Caco-2 (cell line): ENCODE data around the gene CFAP52. TPM values are rescaled to one million over a fixed set of nuclear protein-coding genes. Genes with fewer than 3 reads are reported as not detected.

Source experiments
- BruUV-seq: library from RNA; stranded (reverse); fragments of 400-500 nt; replicated peaks from 2 replicates; lab custom pipeline; 2021; lab: Mats Ljungman, UMichigan
- CTCF ChIA-PET: fragments of 300-600 bp; sonication (Branson Sonifier 250); formaldehyde crosslinking; loops from one replicate; lab custom pipeline; 2022; ENCODE audit warnings: antibody characterized with exemption; lab: Charles Lee
- POLR2A ChIA-PET: fragments of 300-600 bp; sonication (Branson Sonifier 250); formaldehyde crosslinking; loops from one replicate; lab custom pipeline; 2022; ENCODE audit warnings: antibody characterized with exemption; lab: Charles Lee
- DNase-seq, 2 experiments: peaks; one replicate each; pipeline versions ENCODE4 v3.0.0 to v3.0.0-alpha.2; 2020 to 2022
- H3K27me3 ChIP-seq: replicated peaks from 2 replicates; pipeline ENCODE4 v1.6.0; 2011; ENCODE audit warnings: low read length; ENCODE audit not compliant: control insufficient read depth, insufficient read depth
- H3K36me3 ChIP-seq: 2 replicates; pipeline ENCODE4 v1.5.1; 2011; ENCODE audit warnings: low read length; ENCODE audit not compliant: control insufficient read depth, insufficient read depth
- H3K4me1 ChIP-seq: fragments of 250-450 bp; sonication (Bioruptor Pico); 2 replicates; pipeline ENCODE4 v1.5.1; 2020; ENCODE audit warnings: mild to moderate bottlenecking
- H3K4me3 ChIP-seq: 2 replicates; pipeline ENCODE4 v1.5.1; 2011; ENCODE audit warnings: low read depth, mild to moderate bottlenecking, control low read depth, low read length
- H3K9me3 ChIP-seq: fragments of 250-450 bp; sonication (Bioruptor Pico); 2 replicates; pipeline ENCODE4 v1.5.1; 2020; ENCODE audit warnings: mild to moderate bottlenecking, moderate library complexity
- H3K27ac Mint-ChIP-seq: one replicate; pipeline ENCODE4 v1.8.0; 2022; ENCODE audit warnings: mixed read lengths; ENCODE audit not compliant: unreplicated experiment
- H3K27me3 Mint-ChIP-seq: one replicate; pipeline ENCODE4 v1.8.0; 2022; ENCODE audit warnings: mixed read lengths; ENCODE audit not compliant: insufficient read depth, unreplicated experiment
- H3K36me3 Mint-ChIP-seq: one replicate; pipeline ENCODE4 v1.8.0; 2022; ENCODE audit warnings: mild to moderate bottlenecking, mixed read lengths; ENCODE audit not compliant: insufficient read depth, unreplicated experiment
- H3K4me1 Mint-ChIP-seq: one replicate; pipeline ENCODE4 v1.8.0; 2022; ENCODE audit warnings: low read depth, mixed read lengths; ENCODE audit not compliant: unreplicated experiment
- H3K4me3 Mint-ChIP-seq: one replicate; pipeline ENCODE4 v1.8.0; 2022; ENCODE audit warnings: mild to moderate bottlenecking, moderate library complexity, mixed read lengths; ENCODE audit not compliant: unreplicated experiment
- H3K9me3 Mint-ChIP-seq: one replicate; pipeline ENCODE4 v1.8.0; 2022; ENCODE audit warnings: mixed read lengths; ENCODE audit not compliant: unreplicated experiment
- CTCF ChIP-seq, 2 experiments: fragments of 200-600 bp in 1 of 2; IDR thresholded peaks; 1 replicate in 1 of 2; 2 replicates in 1 of 2; pipeline versions ENCODE4 v1.5.1 to v1.8.0; 2011 to 2022; ENCODE audit warnings: antibody characterized with exemption in 1 of 2, control low read depth in 1 of 2, inconsistent platforms in 1 of 2, low read depth in 1 of 2, low read length in 1 of 2, mild to moderate bottlenecking in 1 of 2, moderate library complexity in 1 of 2; ENCODE audit not compliant: insufficient read depth in 1 of 2, severe bottlenecking in 1 of 2, unreplicated experiment in 1 of 2
- intact Hi-C: fragments of 100-400 bp; cut with micrococcal nuclease; formaldehyde crosslinking; loops from one replicate; pipeline ENCODE4 v1.10.0; 2022; ENCODE audit not compliant: unreplicated experiment
- total RNA-seq: library from RNA; stranded (reverse); gene quantifications from 2 replicates; pipeline ENCODE4 v1.2.3, GENCODE V29; 2022

The CFAP52 gene
- total RNA-seq, 1 experiment from 2014 or later = not detected

- Histone ChIP-seq H3K36me3 (no peaks in the 10 kb centered on the region), H3K4me3 (no peak overlapping the region), H3K9me3 (no peaks in the 10 kb centered on the region), H3K27me3 (no peaks in the 10 kb centered on the region), H3K4me1 (no peaks in the 10 kb centered on the region)
- CTCF ChIA-PET = interaction anchor here (0.6 kb wide), 1 partner anchor 17 kb away, joined by 3 read pairs; no protein-coding TSS in a partner anchor
- Mint-ChIP-seq H3K27me3 (no peaks in the 10 kb centered on the region), H3K27ac (no peak overlapping the region), H3K36me3 (no peaks in the 10 kb centered on the region), H3K4me1 (no peaks in the 10 kb centered on the region), H3K9me3 (no peaks in the 10 kb centered on the region), H3K4me3 (no peak overlapping the region)
- intact Hi-C loops = no loop called here
- TF ChIP-seq CTCF (IDR thresholded peaks at IDR 0.05; ENCODE audit: insufficient read depth in 1 of 2, low read depth in 1 of 2, low read length in 1 of 2, severe bottlenecking in 1 of 2, unreplicated experiment in 1 of 2) = peak in 1 of 2 experiments; percentile 17
- no TSS peak for BruUV-seq
- DNase-seq = no peak
- POLR2A ChIA-PET = no interaction called here
These were observed 47.3 kb upstream of the CFAP52 start for GRCh38 chr17:9529033-9529700.

- POLR2A ChIA-PET = no interaction called here
- no peak for TF ChIP-seq CTCF (IDR thresholded peaks at IDR 0.05; ENCODE audit: insufficient read depth in 1 of 2, low read depth in 1 of 2, low read length in 1 of 2, severe bottlenecking in 1 of 2, unreplicated experiment in 1 of 2)
- CTCF ChIA-PET = no interaction called here
These were observed 45.4 kb upstream of the CFAP52 start for GRCh38 chr17:9531034-9531433.

GRCh38 chr17:9532715-9533114 lies 43.7 kb upstream of the CFAP52 start:
- Histone ChIP-seq H3K9me3 (no peaks in the 10 kb centered on the region), H3K4me1 (no peaks in the 10 kb centered on the region), H3K36me3 (no peaks in the 10 kb centered on the region), H3K4me3 (no peak overlapping the region), H3K27me3 (no peaks in the 10 kb centered on the region)
- Mint-ChIP-seq H3K27me3 (no peaks in the 10 kb centered on the region), H3K4me3 (no peak overlapping the region), H3K9me3 (no peaks in the 10 kb centered on the region), H3K36me3 (no peaks in the 10 kb centered on the region), H3K4me1 (no peaks in the 10 kb centered on the region), H3K27ac (no peak overlapping the region)
- BruUV-seq = no TSS peak
- no peak for DNase-seq
- ChIA-PET CTCF (interaction anchor here (0.6 kb wide), 1 partner anchor 27 kb away, joined by 3 read pairs; no protein-coding TSS in a partner anchor), POLR2A (no interaction called here)
- no peak for TF ChIP-seq CTCF (IDR thresholded peaks at IDR 0.05; ENCODE audit: insufficient read depth in 1 of 2, low read depth in 1 of 2, low read length in 1 of 2, severe bottlenecking in 1 of 2, unreplicated experiment in 1 of 2)
- intact Hi-C loops = no loop called here

More at GRCh38 chr17:9531034-9531433, 45.4 kb upstream of the CFAP52 start:
- Histone ChIP-seq H3K36me3 (no peaks in the 10 kb centered on the region), H3K9me3 (no peaks in the 10 kb centered on the region), H3K4me1 (no peaks in the 10 kb centered on the region), H3K27me3 (no peaks in the 10 kb centered on the region), H3K4me3 (no peak overlapping the region)
- no peaks in the 10 kb centered on the region for H3K9me3 Mint-ChIP-seq
- H3K4me3 Mint-ChIP-seq = no peak overlapping the region
- intact Hi-C loops = no loop called here
- no peaks in the 10 kb centered on the region for H3K4me1 Mint-ChIP-seq
- H3K27me3 Mint-ChIP-seq = no peaks in the 10 kb centered on the region
- H3K27ac Mint-ChIP-seq = no peak overlapping the region
- BruUV-seq = no TSS peak
- no peaks in the 10 kb centered on the region for H3K36me3 Mint-ChIP-seq
- no peak for DNase-seq
